ENCODE measurements around the gene NFIA. TPM values are rescaled to one million over a fixed set of nuclear protein-coding genes. Genes with fewer than 3 reads are reported as not detected.

NFIA gene
- total RNA-seq, 1 experiment from 2014 or later, result 12.7 TPM

GRCh38 chr1:61131248-61131647 is 48.9 kb downstream of the NFIA start:
- H3K4me3 ChIP-seq (ENCODE audit: low read length), result no peak overlapping the region
- no peak overlapping the region for H3K4me2 ChIP-seq (ENCODE audit: low read length)
- H2AFZ ChIP-seq (ENCODE audit: low read length), result no peak overlapping the region
- H3K9me3 ChIP-seq (ENCODE audit: low read length), result no peaks in the 10 kb centered on the region
- intact Hi-C loops (cut with micrococcal nuclease), result loop anchor here (5.0 kb wide), 1 partner anchor 74 kb away; no protein-coding TSS in a partner anchor
- H4K20me1 ChIP-seq (ENCODE audit: low read length), result no peaks in the 10 kb centered on the region
- CTCF ChIA-PET, result no interaction called here
- DNase-seq, result no peak
- H3K9me2 ChIP-seq (replicated peaks; ENCODE audit: low read length), result no peaks in the 10 kb centered on the region
- POLR2A ChIA-PET (ENCODE audit: unreplicated experiment), result no interaction called here
- ATAC-seq, result no peak
- no TSS peak for BruUV-seq (replicated peaks)
- H3K4me1 ChIP-seq (ENCODE audit: insufficient read depth, low read length), result peaks cover 14% of the 10 kb centered on the region
- H3K36me3 ChIP-seq (ENCODE audit: low read depth, low read length), result no peaks in the 10 kb centered on the region
- no peaks in the 10 kb centered on the region for H3K79me2 ChIP-seq (ENCODE audit: low read length)
- H3K27ac ChIP-seq (ENCODE audit: low read length), result no peak overlapping the region
- H3F3A ChIP-seq (ENCODE audit: low read length, unreplicated experiment), result no peaks in the 10 kb centered on the region
- no peak overlapping the region for H3K9ac ChIP-seq (ENCODE audit: low read length)
- no peak for TF ChIP-seq EZH2 (IDR thresholded peaks at IDR 0.05; ENCODE audit: low read length, unreplicated experiment)
- no peak for TF ChIP-seq EZH2phosphoT487 (IDR thresholded peaks at IDR 0.05; ENCODE audit: borderline replicate concordance, low read length)
- H3K27me3 ChIP-seq (ENCODE audit: low read length), result no peaks in the 10 kb centered on the region

DNA sequence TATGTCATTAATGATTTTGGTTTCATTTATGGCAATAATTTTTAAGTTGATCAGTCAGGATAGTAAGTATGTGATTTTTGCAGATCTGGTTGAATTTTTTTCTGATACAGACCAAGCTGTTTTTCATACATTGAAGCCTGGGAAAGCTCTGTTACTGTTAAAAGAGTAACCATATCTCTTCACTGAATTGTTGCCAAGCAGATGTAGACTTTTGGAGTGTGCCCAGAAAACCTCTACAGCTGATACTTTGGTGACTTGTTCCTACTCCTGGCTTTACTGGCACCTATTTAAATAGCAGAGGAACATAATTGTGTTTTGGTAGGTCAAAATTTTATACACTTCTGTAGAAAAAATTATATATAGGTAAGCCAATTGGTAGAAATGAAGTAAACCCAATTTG is 49.4 kb downstream of the NFIA start:
- H3K79me2 ChIP-seq (ENCODE audit: low read length), result no peaks in the 10 kb centered on the region
- CTCF ChIA-PET, result no interaction called here
- POLR2A ChIA-PET (ENCODE audit: unreplicated experiment), result no interaction called here
- H3K4me3 ChIP-seq (ENCODE audit: low read length), result no peak overlapping the region
- H3K4me2 ChIP-seq (ENCODE audit: low read length), result peak overlapping the region; percentile 32; the same call in 1 of the 2 replicates
- no peaks in the 10 kb centered on the region for H3K27me3 ChIP-seq (ENCODE audit: low read length)
- no peak overlapping the region for H3K27ac ChIP-seq (ENCODE audit: low read length)
- TF ChIP-seq EZH2phosphoT487 (IDR thresholded peaks at IDR 0.05; ENCODE audit: borderline replicate concordance, low read length), result no peak
- TF ChIP-seq EZH2 (IDR thresholded peaks at IDR 0.05; ENCODE audit: low read length, unreplicated experiment), result no peak
- TF ChIP-seq, protein P1, sequence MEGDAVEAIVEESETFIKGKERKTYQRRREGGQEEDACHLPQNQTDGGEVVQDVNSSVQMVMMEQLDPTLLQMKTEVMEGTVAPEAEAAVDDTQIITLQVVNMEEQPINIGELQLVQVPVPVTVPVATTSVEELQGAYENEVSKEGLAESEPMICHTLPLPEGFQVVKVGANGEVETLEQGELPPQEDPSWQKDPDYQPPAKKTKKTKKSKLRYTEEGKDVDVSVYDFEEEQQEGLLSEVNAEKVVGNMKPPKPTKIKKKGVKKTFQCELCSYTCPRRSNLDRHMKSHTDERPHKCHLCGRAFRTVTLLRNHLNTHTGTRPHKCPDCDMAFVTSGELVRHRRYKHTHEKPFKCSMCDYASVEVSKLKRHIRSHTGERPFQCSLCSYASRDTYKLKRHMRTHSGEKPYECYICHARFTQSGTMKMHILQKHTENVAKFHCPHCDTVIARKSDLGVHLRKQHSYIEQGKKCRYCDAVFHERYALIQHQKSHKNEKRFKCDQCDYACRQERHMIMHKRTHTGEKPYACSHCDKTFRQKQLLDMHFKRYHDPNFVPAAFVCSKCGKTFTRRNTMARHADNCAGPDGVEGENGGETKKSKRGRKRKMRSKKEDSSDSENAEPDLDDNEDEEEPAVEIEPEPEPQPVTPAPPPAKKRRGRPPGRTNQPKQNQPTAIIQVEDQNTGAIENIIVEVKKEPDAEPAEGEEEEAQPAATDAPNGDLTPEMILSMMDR (conservative IDR thresholded peaks at IDR 0.05; ENCODE audit: low read depth, low read length), result no peak
- H3F3A ChIP-seq (ENCODE audit: low read length, unreplicated experiment), result no peaks in the 10 kb centered on the region
- no peaks in the 10 kb centered on the region for H4K20me1 ChIP-seq (ENCODE audit: low read length)
- H3K9ac ChIP-seq (ENCODE audit: low read length), result no peak overlapping the region
- no peaks in the 10 kb centered on the region for H3K9me3 ChIP-seq (ENCODE audit: low read length)
- ATAC-seq (no peak), DNase-seq (no peak)
- H3K36me3 ChIP-seq (ENCODE audit: low read depth, low read length), result no peaks in the 10 kb centered on the region
- H3K4me1 ChIP-seq (ENCODE audit: insufficient read depth, low read length), result peaks cover 14% of the 10 kb centered on the region
- H3K9me2 ChIP-seq (replicated peaks; ENCODE audit: low read length), result no peaks in the 10 kb centered on the region
- intact Hi-C loops (cut with micrococcal nuclease), result loop anchor here (2.0 to 5.0 kb wide), 2 partner anchors 74 to 191 kb away; no protein-coding TSS in a partner anchor
- no TSS peak for BruUV-seq (replicated peaks)
- H2AFZ ChIP-seq (ENCODE audit: low read length), result no peak overlapping the region

- BruUV-seq (replicated peaks), result no TSS peak
- POLR2A ChIA-PET (ENCODE audit: unreplicated experiment), result no interaction called here
- H4K20me1 ChIP-seq (ENCODE audit: low read length), result no peaks in the 10 kb centered on the region
- H3K4me3 ChIP-seq (ENCODE audit: low read length), result no peak overlapping the region
- peak overlapping the region; percentile 32 for H3K4me2 ChIP-seq (ENCODE audit: low read length)
- no peak for DNase-seq
- H3K4me1 ChIP-seq (ENCODE audit: insufficient read depth, low read length), result peaks cover 14% of the 10 kb centered on the region
- TF ChIP-seq EZH2phosphoT487 (IDR thresholded peaks at IDR 0.05; ENCODE audit: borderline replicate concordance, low read length), result no peak
- no peaks in the 10 kb centered on the region for H3K9me3 ChIP-seq (ENCODE audit: low read length)
- intact Hi-C loops (cut with micrococcal nuclease), result loop anchor here (2.0 to 5.0 kb wide), 2 partner anchors 75 to 191 kb away; no protein-coding TSS in a partner anchor
- no peak for ATAC-seq
- peak overlapping the region; percentile 48 for H3K27ac ChIP-seq (ENCODE audit: low read length)
- no peaks in the 10 kb centered on the region for H3F3A ChIP-seq (ENCODE audit: low read length, unreplicated experiment)
- no peaks in the 10 kb centered on the region for H3K27me3 ChIP-seq (ENCODE audit: low read length)
- peak overlapping the region; percentile 27; the same call in 1 of the 2 replicates for H2AFZ ChIP-seq (ENCODE audit: low read length)
- 0 out of 2 replicates have a peak overlapping the region, but pooled peaks have one; percentile 0 for H3K9ac ChIP-seq (ENCODE audit: low read length)
- no peaks in the 10 kb centered on the region for H3K36me3 ChIP-seq (ENCODE audit: low read depth, low read length)
- no peaks in the 10 kb centered on the region for H3K79me2 ChIP-seq (ENCODE audit: low read length)
- no peaks in the 10 kb centered on the region for H3K9me2 ChIP-seq (replicated peaks; ENCODE audit: low read length)
- CTCF ChIA-PET, result no interaction called here
Measured at GRCh38 chr1:61132176-61132638, 49.8 kb downstream of the NFIA start.

Measured in PC-3 (cell line).